GM19238 (cell line): ENCODE measurements around the gene HOXA2.

Experiments
- DNase-seq: peaks from one replicate; pipeline ENCODE4 v3.0.0; 2011; ENCODE audit warnings: low spot score; ENCODE audit not compliant: insufficient read length

The HOXA2 gene

GRCh38 chr7:27098578-27099451 is 3.7 kb downstream of the HOXA2 start:
- no peak for DNase-seq

GRCh38 chr7:27097686-27098577 is 4.6 kb downstream of the HOXA2 start:
- DNase-seq: no peak

GRCh38 chr7:27096768-27097514 is 5.5 kb downstream of the HOXA2 start:
- DNase-seq: no peak

- peak; percentile 86 for DNase-seq
Observed at GRCh38 chr7:27095897-27096767, 6.4 kb downstream of the HOXA2 start, which contains the start of gene HOXA1. Gene HOXA1 (minus strand): TSS chr7:27096000. CDS start chr7:27095912, 88 bp downstream.

- DNase-seq: no peak
Observed at GRCh38 chr7:27095050-27095896, 7.2 kb downstream of the HOXA2 start.

- DNase-seq: no peak
Observed at GRCh38 chr7:27094304-27095049, 8.0 kb downstream of the HOXA2 start.

- DNase-seq: no peak
Observed at GRCh38 chr7:27093184-27093895, 9.1 kb downstream of the HOXA2 start.

GRCh38 chr7:27092819-27093110 is 9.7 kb downstream of the HOXA2 start:
- no peak for DNase-seq

GRCh38 chr7:27091941-27092818 is 10.3 kb downstream of the HOXA2 start:
- DNase-seq: no peak

GRCh38 chr7:27091105-27091504 is 11.4 kb downstream of the HOXA2 start:
- DNase-seq: no peak

- no peak for DNase-seq
Observed at GRCh38 chr7:27088002-27088922, 14.2 kb downstream of the HOXA2 start.

GRCh38 chr7:27083646-27084045 is 18.8 kb downstream of the HOXA2 start:
- DNase-seq: no peak

GRCh38 chr7:27082171-27082570 is 20.3 kb downstream of the HOXA2 start:
- no peak for DNase-seq

- no peak for DNase-seq
Observed at GRCh38 chr7:27080844-27081436, 21.5 kb downstream of the HOXA2 start.

GRCh38 chr7:27079234-27079975 is 23.1 kb downstream of the HOXA2 start:
- DNase-seq: no peak
